ENCODE results near the gene PTGDR.
A peak's percentile ranks its signal among the peaks of the same experiment; 100 is the strongest.

The PTGDR gene

DNA sequence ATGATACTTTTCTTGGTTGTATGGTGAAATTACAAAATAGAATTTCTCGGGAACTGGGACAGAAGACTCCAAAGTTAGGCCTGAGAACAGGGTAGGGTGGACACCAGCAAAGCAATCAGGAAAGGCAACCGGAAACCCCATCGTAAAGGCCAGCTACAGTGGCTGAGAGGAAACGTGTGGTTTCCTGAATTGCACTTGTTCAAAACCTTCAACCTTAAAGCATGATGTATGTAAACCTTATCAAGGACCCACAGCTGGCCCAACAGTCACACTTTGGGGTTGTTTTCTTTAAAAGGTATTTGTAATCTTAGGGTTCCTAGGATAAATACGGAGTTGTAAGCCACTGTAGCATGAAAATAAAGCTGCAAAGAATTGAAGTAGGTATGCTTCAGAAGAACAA, 2.2 kb upstream of the PTGDR start:
- DNase-seq (ENCODE audit: low spot score), result no peak

DNA sequence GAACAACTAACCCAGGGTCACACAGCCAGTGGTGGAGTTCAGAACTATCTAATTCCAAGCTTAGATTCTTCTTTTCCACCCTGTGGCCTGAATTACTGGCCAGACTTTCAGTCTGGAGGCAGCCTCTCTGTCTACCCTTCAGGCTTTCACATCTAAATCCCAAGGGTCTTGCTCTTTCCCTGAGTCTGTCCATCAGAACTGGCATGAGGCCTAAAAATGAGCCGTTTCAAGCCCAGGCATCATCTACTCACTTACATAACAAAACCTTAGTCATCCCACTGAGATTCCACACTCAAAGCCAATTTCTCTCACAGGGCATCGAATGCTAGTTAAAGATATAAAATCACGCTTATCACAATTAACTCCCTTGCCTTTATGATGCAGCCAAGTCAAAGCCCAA, 1.3 kb upstream of the PTGDR start:
- DNase-seq (ENCODE audit: low spot score), result no peak

DNA sequence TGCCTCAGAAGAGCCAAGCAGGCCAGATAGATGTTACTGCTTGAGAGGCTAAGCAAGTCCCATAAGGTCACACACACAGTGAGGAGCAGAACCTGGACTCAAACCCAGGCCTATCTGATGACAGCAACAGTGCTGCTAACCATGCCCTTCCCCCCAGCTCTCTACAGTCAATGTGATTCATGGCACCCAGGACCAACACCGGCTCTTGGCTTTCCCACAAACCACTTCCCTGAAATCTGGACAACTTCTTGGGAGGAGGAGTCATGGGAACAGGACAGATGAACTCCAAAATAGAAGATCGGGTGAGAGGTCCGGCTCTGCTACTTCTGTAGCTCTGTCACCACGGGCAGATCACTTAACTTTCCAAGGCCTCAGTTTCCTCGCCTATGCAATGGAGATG, 716 bp upstream of the PTGDR start:
- DNase-seq (ENCODE audit: low spot score), result no peak

DNA sequence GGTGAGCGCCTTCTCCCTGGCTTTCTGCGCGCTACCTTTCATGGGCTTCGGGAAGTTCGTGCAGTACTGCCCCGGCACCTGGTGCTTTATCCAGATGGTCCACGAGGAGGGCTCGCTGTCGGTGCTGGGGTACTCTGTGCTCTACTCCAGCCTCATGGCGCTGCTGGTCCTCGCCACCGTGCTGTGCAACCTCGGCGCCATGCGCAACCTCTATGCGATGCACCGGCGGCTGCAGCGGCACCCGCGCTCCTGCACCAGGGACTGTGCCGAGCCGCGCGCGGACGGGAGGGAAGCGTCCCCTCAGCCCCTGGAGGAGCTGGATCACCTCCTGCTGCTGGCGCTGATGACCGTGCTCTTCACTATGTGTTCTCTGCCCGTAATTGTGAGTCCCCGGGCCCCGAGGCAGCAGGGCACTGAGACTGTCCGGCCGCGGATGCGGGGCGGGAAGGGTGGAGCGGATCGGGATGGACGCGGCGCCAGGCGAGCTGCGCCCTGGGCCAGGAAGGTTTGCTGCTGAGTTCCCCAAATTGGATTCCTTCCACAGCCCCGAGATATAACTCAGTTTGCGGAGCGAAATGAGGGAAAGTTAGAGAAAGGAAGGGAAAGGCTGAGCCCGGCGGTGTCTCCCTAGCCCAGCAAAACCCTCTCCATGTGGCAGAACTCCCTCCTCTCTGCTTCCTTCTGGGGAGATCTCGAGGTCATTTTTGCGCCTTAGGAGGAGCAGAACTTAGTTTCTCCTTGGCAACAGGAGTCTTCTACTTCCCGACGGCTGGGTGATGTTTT, 972 bp downstream of the PTGDR start:
- peak; percentile 16 for DNase-seq (ENCODE audit: low spot score)

DNA sequence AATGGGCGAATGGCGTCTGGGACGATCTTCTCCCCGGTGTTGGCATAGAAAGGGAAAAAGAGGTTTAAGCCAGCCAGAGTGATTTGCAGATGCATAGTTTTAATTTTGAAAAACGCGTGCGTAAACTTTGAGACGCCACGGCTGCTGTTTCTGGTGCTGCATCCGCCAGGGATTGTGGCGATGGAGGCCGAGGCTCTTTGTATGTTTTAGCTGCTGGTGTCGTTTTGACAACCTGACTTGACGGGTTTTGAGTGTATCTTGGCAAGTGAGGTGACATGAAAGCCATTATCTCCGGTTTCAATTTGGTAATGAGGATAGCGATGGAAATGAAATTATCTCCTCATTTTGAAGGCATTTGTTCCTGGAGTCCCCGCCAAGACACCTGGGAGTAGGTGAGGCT, 1.6 kb downstream of the PTGDR start:
- no peak for DNase-seq (ENCODE audit: low spot score)

DNA sequence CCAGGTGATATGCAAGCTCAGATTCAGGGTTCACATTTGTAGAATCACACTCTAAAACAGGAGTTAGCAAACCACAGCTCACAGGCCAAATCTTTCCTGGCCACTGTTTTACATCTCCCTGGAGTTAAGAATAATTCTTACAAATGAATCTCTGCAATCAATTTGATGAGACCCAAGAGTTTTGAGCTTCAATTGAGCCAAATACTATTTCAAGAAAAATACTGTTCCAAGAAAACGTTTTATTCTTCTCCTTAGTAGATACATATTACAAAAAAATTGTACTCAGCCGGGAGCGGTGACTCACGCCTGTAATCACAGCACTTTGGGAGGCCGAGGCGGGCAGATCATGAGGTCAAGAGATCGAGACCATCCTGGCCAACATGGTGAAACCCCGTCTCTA, 2.5 kb downstream of the PTGDR start:
- DNase-seq (ENCODE audit: low spot score), result no peak

DNA sequence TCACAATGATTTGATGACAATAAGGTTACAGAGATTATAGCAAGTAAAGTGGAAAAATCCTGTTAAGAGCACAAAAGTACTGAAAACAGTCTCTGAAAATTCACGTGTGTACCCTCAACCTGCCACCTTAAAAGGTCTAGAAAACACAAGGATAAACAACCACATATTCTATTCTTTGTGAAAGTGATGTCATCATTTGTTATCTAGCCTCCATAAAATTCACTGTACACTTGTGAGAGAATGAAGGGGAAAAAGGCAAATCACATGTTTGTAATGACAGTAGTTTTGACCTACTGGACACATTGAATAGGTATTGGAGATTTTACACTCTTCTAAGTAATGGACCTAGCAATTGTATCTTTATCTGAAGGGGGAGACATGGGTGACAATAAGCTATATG, 4.0 kb downstream of the PTGDR start:
- no peak for DNase-seq (ENCODE audit: low spot score)

DNA sequence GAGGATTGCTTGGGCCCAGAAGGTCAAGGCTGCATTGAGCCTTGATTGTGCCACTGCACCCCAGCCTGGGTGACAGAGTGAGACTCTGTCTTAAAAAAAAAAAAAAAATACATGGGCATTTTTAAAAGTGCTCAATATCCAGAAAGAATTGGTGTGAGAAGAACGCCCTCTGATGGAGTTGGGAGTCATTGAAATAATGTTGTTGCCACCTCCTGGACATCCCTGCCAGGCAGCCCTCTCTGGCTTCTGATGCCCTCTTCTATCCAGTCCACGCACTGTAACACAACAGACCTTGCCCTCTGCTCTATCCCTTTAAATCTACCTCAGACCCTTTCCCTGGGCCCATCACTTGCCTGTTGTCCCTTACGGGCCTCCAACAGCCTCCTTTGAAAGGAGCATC, 4.9 kb downstream of the PTGDR start:
- peak; percentile 57 for DNase-seq (ENCODE audit: low spot score)

DNA sequence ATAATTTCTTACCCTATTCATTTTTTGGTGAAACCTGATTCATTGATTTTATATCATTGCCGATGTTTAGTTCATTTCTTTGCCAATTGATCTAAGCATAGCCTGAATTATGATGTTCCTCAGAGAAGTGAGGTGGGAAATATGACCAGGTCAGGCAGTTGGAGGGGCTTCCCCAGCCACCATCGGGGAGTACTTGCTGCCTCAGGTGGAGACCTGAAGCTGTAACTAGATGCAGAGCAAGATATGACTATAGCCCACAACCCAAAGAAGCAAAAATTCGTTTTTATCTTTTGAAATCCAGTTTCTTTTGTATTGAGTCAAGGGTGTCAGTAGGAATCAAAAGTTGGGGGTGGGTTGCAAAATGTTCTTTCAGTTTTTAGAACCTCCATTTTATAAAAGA, 7.9 kb downstream of the PTGDR start:
- no peak for DNase-seq (ENCODE audit: low spot score)

DNA sequence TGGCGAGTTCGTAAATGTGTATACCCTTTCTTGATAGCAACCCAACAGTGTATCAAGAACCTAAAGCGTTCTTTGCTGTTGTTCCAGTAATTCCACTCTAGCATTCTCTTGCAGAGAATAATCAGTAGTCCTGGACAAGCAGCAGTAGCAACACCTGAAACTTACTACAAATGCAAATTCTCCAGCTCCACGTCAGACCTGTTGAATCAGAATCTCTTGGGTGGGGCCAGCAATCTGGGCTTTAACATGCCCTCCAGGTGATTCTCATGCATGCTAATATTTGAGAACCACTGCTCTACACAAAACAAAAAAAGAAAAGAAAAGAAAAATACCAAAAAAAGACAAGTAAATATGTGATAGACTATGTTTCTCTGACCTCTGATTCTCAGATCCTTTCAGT, 10.1 kb downstream of the PTGDR start:
- DNase-seq (ENCODE audit: low spot score), result no peak

DNA sequence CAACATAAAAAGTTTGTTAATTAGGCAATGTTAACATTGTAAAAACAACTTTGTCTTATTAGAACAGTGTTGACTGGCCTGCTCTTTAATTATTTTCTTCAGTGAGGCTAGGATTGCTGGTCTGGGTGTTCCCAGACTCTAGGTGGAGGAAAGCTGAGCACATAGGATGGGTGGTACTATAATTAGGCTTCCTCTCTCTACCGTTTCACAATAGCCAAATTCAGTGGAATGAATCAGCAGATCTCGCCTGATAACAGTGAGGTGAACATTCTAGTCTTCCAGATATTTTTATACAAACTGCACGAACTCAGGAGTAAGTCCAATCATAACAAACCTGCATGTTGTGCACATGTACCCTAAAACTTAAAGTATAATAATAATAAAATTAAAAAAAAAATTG, 11.9 kb downstream of the PTGDR start:
- no peak for DNase-seq (ENCODE audit: low spot score)

DNA sequence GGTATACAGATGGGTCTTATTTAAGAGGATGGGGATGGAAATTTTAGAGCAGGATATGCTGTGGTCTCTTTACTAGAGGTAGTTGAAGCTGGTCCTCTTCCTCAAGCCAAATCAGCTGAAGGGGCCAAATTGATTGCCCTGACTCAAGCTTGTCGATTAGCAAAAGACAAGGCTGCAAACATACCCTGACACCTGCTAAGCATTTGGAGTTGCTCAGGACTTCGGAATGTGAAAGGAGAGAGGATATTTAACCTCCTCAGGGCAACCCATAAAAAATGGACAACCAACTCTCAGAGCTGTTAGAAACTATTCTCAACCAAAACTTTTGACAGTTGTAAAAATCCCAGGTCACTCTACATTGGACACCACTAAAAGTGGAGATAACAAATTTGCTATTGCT, 15.6 kb downstream of the PTGDR start:
- no peak for DNase-seq (ENCODE audit: low spot score)

DNA sequence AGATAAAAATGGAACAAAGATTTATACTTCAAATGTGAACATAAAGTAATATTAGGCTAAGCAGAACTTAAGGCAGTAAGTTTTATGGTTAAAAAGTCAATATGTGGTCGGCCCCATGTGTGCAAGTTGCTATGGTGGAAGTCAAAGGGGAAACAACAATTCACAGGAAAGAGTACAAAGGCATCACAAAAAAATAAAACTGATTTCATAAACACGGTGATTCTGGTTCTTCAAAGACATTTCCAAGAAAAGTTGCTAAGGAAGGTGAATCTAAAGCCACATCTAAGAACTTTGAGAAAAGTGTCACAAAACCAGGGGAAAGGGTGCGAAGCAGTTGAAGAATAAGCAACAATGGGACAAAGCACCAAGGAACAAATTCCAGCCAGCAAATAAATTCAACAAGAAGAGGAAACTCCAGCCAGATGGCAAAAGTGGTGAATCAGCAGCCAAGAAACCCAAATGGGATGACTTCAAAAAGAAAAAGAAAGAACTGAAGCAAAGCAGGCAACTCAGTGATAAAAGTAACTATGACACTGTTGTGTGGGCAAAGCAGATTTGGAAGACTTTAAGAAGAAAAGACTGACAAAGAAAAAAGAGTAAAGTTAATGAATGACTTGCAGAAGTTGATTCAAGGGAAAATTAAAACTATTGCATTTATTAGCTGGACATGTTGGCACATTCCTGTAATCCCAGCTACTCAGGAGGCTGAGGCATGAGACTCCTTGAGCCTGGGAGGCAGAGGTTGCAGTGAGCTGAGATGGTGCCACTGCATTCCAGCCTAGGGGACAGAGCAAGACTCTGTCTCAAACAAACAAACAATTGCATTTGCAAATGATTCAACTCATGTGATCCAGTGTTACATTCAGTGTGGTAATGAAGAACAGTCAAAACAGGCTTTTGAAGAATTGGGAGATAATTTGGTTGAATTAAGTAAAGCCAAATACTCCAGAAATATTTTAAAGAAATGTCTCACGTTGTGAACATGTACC, 19.5 kb downstream of the PTGDR start:
- peak; percentile 53 for DNase-seq (ENCODE audit: low spot score)

DNA sequence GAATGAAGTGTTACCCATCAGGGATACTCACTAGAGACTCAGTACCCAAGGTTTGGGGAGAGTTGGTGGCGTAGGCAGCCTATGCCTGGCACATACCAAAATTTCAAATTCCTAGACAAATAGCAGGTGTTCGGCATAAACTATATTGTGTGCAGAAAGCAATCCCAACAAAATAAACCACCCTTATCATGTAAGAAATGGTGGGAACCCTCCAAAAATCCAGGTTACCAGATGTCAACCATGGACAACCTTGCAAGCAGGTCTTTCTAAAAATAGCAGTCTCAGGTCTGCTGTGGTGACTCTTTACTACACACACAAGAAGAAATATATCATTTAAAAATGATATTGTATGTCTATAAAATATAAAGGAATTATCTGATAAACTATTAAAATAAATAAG, 28.9 kb downstream of the PTGDR start:
- no peak for DNase-seq (ENCODE audit: low spot score)

DNA sequence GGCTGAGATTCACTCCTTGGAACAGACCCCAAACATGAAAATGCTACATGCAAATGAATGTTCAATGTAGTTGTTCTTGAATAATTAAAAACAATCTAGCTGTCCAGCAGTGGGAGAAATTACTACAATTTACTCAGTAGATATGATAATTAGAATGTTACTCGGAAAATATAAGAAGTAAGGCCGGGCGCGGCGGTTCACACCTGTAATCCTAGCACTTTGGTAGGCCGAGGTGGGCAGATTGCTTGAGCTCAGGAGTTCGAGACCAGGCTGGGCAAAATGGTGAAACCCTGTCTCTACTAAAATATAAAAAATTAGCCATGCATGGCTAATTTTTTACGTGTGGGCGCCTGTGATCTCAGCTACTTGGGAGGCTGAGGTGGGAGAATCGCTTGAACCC, 31.3 kb downstream of the PTGDR start:
- no peak for DNase-seq (ENCODE audit: low spot score)

DNA sequence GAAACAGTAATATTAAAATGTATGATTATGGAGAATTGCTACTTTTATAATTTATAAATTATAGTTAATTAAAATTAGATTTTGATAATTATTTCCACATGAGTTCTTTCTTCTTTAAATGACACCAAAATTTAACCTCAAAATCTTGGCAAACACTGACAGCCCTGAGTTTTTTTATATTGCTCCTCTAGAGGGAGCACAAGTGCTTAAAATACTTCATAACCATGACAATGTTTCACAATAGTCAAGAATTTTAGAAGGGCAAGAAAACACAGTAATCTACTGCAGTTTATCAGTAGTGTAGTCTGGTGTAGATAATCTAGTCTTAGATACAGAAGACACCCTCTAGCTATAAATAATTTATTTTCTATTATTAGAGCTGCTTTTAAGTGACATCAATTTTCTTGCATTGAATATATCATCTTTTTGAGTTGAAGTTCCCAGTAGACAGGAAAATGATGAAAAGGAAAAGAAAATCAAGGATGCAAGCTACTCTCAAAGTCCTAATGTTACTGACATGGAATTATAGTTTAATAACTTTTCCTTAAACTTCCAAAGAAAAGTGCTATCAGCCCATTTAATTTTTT, 32.3 kb downstream of the PTGDR start:
- DNase-seq (ENCODE audit: low spot score), result peak; percentile 80

DNA sequence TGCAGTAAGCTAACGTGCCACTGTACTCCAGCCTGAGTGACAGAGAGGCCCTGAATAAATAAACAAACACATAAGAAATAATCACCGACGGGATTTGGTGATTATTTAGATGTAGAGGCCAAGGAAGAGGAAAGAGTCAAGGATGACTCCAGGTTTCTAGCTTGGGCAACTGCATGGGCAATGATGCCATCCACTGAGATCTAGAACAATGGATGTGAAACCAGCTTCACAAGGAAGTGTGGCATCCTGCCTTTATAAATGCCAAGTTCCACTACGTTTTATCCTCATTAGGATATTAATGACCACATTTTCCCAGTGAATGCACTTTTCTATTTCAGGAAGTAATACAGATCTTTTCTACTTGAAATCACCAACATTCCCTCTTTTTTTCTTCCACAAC, 35.7 kb downstream of the PTGDR start:
- no peak for DNase-seq (ENCODE audit: low spot score)

DNA sequence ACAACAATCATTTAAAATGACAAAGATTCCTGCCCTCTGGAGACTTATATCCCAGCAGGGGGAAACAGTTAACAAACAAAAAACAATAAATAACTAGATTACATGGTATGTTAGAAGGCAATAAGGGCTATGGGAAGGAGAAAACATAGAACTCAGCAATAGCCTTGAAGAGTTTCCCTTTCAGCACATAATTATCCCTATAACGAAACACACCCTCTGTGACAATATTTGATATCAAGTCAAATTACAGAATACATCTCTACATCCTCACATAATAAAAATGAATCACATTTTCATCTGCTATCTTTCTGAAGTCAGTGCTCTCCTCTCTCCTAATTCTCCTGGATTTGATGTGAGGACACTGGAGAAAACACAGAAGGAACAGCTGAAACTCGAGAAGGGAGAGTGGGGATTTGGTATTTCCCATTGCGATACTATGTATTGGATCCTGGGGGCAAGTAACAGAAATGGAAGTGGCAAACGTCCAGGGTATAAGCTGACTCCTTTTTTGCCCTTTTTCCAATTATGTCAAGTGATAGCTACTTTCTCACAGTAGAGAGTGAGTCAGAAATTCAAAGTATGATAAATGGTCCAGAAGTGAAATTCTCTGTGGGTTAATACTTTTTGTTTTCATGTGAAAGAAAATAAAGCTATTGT, 36.9 kb downstream of the PTGDR start:
- DNase-seq (ENCODE audit: low spot score), result no peak

DNA sequence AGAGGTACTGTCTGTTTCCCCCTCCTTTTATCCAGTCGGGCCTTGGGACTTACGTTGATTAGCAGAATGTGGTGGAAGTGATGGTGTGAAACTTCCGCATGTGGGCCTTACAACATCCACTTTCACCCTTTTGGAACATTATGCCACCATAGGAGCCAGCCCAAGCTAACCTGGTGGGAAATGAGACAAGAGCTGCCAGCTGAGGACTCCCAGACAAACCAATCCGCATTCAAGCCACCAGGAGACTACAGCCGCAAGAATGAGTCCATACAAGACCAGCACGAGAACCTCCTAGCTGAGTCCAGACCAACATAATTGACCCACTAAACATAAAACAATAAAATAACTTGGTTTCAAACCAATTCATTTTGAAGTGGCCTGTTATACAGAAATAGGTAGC, 37.5 kb downstream of the PTGDR start:
- DNase-seq (ENCODE audit: low spot score), result no peak

DNA sequence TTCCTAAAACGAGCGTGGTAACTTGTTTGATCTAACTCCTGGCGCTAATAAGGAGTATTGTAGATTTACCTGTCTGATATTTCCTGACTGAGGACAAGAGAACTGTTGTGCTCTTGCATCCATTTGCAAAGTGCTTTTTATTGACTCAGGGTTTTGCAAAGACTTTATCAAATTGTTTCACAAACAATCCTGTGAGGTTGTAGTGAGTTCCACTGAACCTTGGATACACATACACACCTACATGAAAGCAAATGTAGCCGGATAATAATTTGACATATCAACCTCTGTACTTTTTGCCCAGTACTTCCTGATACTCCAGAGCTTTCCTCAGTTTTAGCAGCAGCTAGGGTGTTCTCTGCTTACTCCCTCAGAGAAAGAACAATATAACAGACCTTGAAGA, 39.9 kb downstream of the PTGDR start:
- DNase-seq (ENCODE audit: low spot score), result no peak

DNA sequence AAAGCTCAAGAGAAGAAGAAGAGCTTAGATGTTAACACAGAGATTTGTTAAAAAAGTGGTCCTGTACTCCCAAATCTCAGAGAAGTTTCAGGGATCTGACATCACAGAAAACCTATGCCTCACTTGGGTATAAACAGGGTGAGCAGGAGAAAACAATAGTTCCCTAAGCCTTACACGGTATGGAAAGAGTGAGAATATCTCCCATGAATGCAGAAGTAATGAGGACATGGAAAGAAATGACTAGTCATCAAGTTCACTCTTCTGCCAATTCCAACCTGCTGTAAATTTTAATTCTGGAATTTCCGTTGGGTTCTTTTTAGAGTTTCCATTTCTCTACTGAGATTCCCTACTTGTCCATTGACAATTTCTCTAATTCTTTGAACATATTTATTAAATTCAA, 40.4 kb downstream of the PTGDR start:
- no peak for DNase-seq (ENCODE audit: low spot score)

DNA sequence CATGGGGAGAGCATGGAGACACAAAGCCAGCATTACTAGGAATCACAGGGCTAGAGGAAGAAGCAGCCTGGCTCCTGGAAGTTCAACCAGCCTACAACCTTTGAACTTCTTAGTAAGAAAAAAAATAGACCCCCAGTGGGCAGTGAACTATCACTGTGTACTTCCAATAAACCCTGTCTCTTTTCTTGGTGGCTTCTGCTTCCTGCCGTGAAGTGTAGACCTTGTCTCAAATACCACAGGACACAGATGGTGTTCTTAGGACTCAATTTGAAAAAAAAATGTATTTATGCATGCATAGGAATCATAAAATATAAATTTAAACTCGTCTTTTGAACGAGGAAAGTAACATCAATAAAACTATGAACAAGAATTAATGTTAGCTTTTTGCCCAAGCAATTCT, 43.0 kb downstream of the PTGDR start:
- no peak for DNase-seq (ENCODE audit: low spot score)
